SK-N-SH treated with all-trans-retinoic acid at 6 μM for 48 hours (cell line): ENCODE data around the gene KLK4.

Source experiments
- ATAC-seq: fragments of 200-7000 bp; cut with Tn5 transposase; 3 replicates; pipeline ENCODE4 v1.9.1; 2020; ENCODE audit warnings: mild to moderate bottlenecking, moderate library complexity
- ARNTL ChIP-seq: fragments of 450-650 bp; formaldehyde crosslinking; IDR thresholded peaks from 2 replicates; pipeline ENCODE4 v1.5.0; 2020; ENCODE audit warnings: low read depth, mild to moderate bottlenecking, moderate library complexity, borderline replicate concordance
- BACH2 ChIP-seq: fragments of 250-450 bp; sonication (Bioruptor Pico); IDR thresholded peaks from 2 replicates; pipeline ENCODE4 v1.9.0; 2021; ENCODE audit warnings: mild to moderate bottlenecking, borderline replicate concordance
- CSDC2 ChIP-seq: fragments of 250-450 bp; sonication (Bioruptor Pico); IDR thresholded peaks from 2 replicates; pipeline ENCODE4 v1.5.0; 2020; ENCODE audit warnings: mild to moderate bottlenecking, moderate library complexity
- ESRRG ChIP-seq: fragments of 250-450 bp; sonication (Bioruptor Pico); IDR thresholded peaks from 2 replicates; pipeline ENCODE4 v1.6.1; 2021; ENCODE audit warnings: mild to moderate bottlenecking
- GLIS3 ChIP-seq: fragments of 250-450 bp; sonication (Bioruptor Pico); IDR thresholded peaks from 2 replicates; pipeline ENCODE4 v1.5.0; 2020; ENCODE audit warnings: mild to moderate bottlenecking, moderate library complexity
- ISL1 ChIP-seq: fragments of 250-450 bp; sonication (Bioruptor Pico); IDR thresholded peaks from 2 replicates; pipeline ENCODE4 v2.1.2; 2022; ENCODE audit warnings: mild to moderate bottlenecking, moderate library complexity
- OSR1 ChIP-seq: fragments of 250-450 bp; sonication (Bioruptor Pico); IDR thresholded peaks from 2 replicates; pipeline ENCODE4 v1.8.0; 2022; ENCODE audit warnings: moderate library complexity, mild to moderate bottlenecking, inconsistent platforms
- POU6F1 ChIP-seq: fragments of 250-450 bp; sonication (Bioruptor Pico); IDR thresholded peaks from 2 replicates; pipeline ENCODE4 v1.8.0; 2021; ENCODE audit warnings: low read depth, mild to moderate bottlenecking, moderate library complexity, borderline replicate concordance
- PPARA ChIP-seq: fragments of 250-450 bp; sonication (Bioruptor Pico); IDR thresholded peaks from 2 replicates; pipeline ENCODE4 v1.5.0; 2020; ENCODE audit warnings: mild to moderate bottlenecking, borderline replicate concordance
- RARB ChIP-seq: fragments of 250-450 bp; sonication (Bioruptor Pico); IDR thresholded peaks from 2 replicates; pipeline ENCODE4 v1.8.0; 2021; ENCODE audit warnings: mild to moderate bottlenecking, moderate library complexity
- SNAI2 ChIP-seq: fragments of 250-450 bp; sonication (Bioruptor Pico); IDR thresholded peaks from 2 replicates; pipeline ENCODE4 v1.5.0; 2020; ENCODE audit warnings: mild to moderate bottlenecking, moderate library complexity
- TCF4 ChIP-seq: fragments of 250-450 bp; sonication (Bioruptor Pico); IDR thresholded peaks from 2 replicates; pipeline ENCODE4 v1.8.0; 2021; ENCODE audit warnings: mild to moderate bottlenecking, moderate library complexity, borderline replicate concordance
- ZC3H10 ChIP-seq: fragments of 250-450 bp; sonication (Bioruptor Pico); IDR thresholded peaks from 2 replicates; pipeline ENCODE4 v1.5.1; 2021; ENCODE audit warnings: mild to moderate bottlenecking, moderate library complexity
- ZFP3 ChIP-seq: fragments of 250-450 bp; sonication (Bioruptor Pico); IDR thresholded peaks from 2 replicates; pipeline ENCODE4 v1.5.0; 2020; ENCODE audit warnings: mild to moderate bottlenecking, moderate library complexity
- ZFP30 ChIP-seq: fragments of 450-650 bp; formaldehyde crosslinking; IDR thresholded peaks from 2 replicates; pipeline ENCODE4 v1.5.0; 2022; ENCODE audit warnings: mild to moderate bottlenecking, moderate library complexity
- ZNF565 ChIP-seq: fragments of 450-650 bp; formaldehyde crosslinking; conservative IDR thresholded peaks from 2 replicates; pipeline ENCODE4 v1.5.0; 2020; ENCODE audit warnings: low read depth, mild to moderate bottlenecking, moderate library complexity
- ZNF70 ChIP-seq: fragments of 450-650 bp; formaldehyde crosslinking; IDR thresholded peaks from 2 replicates; pipeline ENCODE4 v1.5.0; 2020; ENCODE audit warnings: mild to moderate bottlenecking, moderate library complexity
- ZNF8 ChIP-seq: fragments of 450-650 bp; formaldehyde crosslinking; IDR thresholded peaks from 2 replicates; pipeline ENCODE4 v1.5.0; 2020; ENCODE audit warnings: mild to moderate bottlenecking, moderate library complexity
- TF ChIP-seq, protein P1 (sequence below): fragments of 250-450 bp; sonication (Bioruptor Pico); IDR thresholded peaks from 2 replicates; pipeline ENCODE4 v1.5.1; 2020; ENCODE audit warnings: low read depth, mild to moderate bottlenecking, moderate library complexity
- TF ChIP-seq, protein P2 (sequence below): fragments of 250-450 bp; sonication (Bioruptor Pico); IDR thresholded peaks from 2 replicates; pipeline ENCODE4 v1.8.0; 2020; ENCODE audit warnings: mild to moderate bottlenecking, moderate library complexity, borderline replicate concordance
- TF ChIP-seq, protein P3 (sequence below): fragments of 250-450 bp; sonication (Bioruptor Pico); IDR thresholded peaks from 2 replicates; pipeline ENCODE4 v1.5.0; 2020; ENCODE audit warnings: mild to moderate bottlenecking, moderate library complexity
- TF ChIP-seq, protein P4 (sequence below): fragments of 250-450 bp; sonication (Bioruptor Pico); IDR thresholded peaks from 2 replicates; pipeline ENCODE4 v1.5.1; 2021; ENCODE audit warnings: mild to moderate bottlenecking, moderate library complexity

KLK4 gene

GRCh38 chr19:50944795-50945194, 33.6 kb upstream of the KLK4 start (continued):
- TF ChIP-seq, protein P1, sequence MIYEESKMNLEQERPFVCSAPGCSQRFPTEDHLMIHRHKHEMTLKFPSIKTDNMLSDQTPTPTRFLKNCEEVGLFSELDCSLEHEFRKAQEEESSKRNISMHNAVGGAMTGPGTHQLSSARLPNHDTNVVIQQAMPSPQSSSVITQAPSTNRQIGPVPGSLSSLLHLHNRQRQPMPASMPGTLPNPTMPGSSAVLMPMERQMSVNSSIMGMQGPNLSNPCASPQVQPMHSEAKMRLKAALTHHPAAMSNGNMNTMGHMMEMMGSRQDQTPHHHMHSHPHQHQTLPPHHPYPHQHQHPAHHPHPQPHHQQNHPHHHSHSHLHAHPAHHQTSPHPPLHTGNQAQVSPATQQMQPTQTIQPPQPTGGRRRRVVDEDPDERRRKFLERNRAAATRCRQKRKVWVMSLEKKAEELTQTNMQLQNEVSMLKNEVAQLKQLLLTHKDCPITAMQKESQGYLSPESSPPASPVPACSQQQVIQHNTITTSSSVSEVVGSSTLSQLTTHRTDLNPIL (CRISPR knock-in tag) = no peak
- no peak for TF ChIP-seq ZNF8 (CRISPR knock-in tag)
- no peak for TF ChIP-seq ZFP3 (CRISPR knock-in tag)
- TF ChIP-seq ZFP30 (CRISPR knock-in tag) = no peak
- TF ChIP-seq, all 23 proteins: peak for 0

DNA sequence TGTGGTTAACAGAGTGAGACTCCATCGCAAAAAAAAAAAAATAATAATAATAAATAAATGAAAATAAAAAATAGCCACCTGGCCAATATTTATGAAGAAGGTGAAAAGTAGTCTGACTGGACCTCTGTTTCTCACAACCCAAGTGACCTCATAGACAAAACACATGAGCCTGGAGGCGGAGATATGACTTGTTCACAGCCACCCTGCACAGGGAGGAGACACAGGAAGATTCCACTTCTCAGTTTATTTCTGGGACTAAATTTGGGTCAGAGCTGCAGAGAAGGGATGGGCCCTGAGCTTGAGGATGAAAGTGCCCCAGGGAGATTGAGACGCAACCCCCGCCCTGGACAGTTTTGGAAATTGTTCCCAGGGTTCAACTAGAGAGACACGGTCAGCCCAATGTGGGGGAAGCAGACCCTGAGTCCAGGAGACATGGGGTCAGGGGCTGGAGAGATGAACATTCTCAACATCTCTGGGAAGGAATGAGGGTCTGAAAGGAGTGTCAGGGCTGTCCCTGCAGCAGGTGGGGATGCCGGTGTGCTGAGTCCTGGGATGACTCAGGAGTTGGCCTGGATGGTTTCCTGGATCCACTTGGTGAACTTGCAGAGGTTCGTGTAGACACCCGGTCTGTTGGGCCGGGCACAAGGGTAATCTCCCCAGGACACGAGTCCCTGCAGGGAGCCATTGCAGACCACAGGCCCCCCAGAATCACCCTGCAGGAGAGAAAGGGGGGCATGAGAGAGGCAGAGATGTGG, 32.1 kb upstream of the KLK4 start:
- ATAC-seq = no peak
- TF ChIP-seq, protein P2, sequence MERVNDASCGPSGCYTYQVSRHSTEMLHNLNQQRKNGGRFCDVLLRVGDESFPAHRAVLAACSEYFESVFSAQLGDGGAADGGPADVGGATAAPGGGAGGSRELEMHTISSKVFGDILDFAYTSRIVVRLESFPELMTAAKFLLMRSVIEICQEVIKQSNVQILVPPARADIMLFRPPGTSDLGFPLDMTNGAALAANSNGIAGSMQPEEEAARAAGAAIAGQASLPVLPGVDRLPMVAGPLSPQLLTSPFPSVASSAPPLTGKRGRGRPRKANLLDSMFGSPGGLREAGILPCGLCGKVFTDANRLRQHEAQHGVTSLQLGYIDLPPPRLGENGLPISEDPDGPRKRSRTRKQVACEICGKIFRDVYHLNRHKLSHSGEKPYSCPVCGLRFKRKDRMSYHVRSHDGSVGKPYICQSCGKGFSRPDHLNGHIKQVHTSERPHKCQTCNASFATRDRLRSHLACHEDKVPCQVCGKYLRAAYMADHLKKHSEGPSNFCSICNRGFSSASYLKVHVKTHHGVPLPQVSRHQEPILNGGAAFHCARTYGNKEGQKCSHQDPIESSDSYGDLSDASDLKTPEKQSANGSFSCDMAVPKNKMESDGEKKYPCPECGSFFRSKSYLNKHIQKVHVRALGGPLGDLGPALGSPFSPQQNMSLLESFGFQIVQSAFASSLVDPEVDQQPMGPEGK = no peak
- no peak for TF ChIP-seq RARB (CRISPR knock-in tag)
- TF ChIP-seq BACH2 (CRISPR knock-in tag) = no peak
- no peak for TF ChIP-seq TCF4 (CRISPR knock-in tag)

- no peak for ATAC-seq
- TF ChIP-seq SNAI2 (CRISPR knock-in tag) (no peak), ZFP3 (CRISPR knock-in tag) (no peak), CSDC2 (no peak), ESRRG (CRISPR knock-in tag) (no peak), ZFP30 (CRISPR knock-in tag) (no peak), ZNF70 (CRISPR knock-in tag) (no peak), BACH2 (CRISPR knock-in tag) (no peak), POU6F1 (CRISPR knock-in tag) (no peak), RARB (CRISPR knock-in tag) (no peak), ARNTL (no peak), GLIS3 (CRISPR knock-in tag) (no peak), ISL1 (CRISPR knock-in tag) (no peak), ZNF565 (CRISPR knock-in tag) (no peak), OSR1 (CRISPR knock-in tag) (no peak), PPARA (CRISPR knock-in tag) (no peak), ZC3H10 (CRISPR knock-in tag) (no peak)
- TF ChIP-seq, protein P2 = no peak
- TF ChIP-seq, protein P3, sequence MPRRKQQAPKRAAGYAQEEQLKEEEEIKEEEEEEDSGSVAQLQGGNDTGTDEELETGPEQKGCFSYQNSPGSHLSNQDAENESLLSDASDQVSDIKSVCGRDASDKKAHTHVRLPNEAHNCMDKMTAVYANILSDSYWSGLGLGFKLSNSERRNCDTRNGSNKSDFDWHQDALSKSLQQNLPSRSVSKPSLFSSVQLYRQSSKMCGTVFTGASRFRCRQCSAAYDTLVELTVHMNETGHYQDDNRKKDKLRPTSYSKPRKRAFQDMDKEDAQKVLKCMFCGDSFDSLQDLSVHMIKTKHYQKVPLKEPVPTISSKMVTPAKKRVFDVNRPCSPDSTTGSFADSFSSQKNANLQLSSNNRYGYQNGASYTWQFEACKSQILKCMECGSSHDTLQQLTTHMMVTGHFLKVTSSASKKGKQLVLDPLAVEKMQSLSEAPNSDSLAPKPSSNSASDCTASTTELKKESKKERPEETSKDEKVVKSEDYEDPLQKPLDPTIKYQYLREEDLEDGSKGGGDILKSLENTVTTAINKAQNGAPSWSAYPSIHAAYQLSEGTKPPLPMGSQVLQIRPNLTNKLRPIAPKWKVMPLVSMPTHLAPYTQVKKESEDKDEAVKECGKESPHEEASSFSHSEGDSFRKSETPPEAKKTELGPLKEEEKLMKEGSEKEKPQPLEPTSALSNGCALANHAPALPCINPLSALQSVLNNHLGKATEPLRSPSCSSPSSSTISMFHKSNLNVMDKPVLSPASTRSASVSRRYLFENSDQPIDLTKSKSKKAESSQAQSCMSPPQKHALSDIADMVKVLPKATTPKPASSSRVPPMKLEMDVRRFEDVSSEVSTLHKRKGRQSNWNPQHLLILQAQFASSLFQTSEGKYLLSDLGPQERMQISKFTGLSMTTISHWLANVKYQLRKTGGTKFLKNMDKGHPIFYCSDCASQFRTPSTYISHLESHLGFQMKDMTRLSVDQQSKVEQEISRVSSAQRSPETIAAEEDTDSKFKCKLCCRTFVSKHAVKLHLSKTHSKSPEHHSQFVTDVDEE = no peak
- TF ChIP-seq, protein P4, sequence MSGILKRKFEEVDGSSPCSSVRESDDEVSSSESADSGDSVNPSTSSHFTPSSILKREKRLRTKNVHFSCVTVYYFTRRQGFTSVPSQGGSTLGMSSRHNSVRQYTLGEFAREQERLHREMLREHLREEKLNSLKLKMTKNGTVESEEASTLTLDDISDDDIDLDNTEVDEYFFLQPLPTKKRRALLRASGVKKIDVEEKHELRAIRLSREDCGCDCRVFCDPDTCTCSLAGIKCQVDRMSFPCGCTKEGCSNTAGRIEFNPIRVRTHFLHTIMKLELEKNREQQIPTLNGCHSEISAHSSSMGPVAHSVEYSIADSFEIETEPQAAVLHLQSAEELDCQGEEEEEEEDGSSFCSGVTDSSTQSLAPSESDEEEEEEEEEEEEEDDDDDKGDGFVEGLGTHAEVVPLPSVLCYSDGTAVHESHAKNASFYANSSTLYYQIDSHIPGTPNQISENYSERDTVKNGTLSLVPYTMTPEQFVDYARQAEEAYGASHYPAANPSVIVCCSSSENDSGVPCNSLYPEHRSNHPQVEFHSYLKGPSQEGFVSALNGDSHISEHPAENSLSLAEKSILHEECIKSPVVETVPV (CRISPR knock-in tag) = no peak
- TF ChIP-seq, protein P1 (CRISPR knock-in tag) = no peak
These were observed 28.4 kb upstream of the KLK4 start for GRCh38 chr19:50939596-50939995.
